Neural progenitor cell (in vitro differentiated cells): ENCODE measurements around the gene IRF6. TPM values are rescaled to one million over a fixed set of nuclear protein-coding genes. Genes with fewer than 3 reads are reported as not detected.

Experiments
- DNase-seq: peaks from one replicate; pipeline ENCODE4 v3.0.0-alpha.2; 2016; ENCODE audit warnings: low spot score
- H2AFZ ChIP-seq: fragments of 200-600 bp; sonication (generic); replicated peaks from 2 replicates; pipeline ENCODE4 v1.6.1; 2016; ENCODE audit warnings: antibody characterized with exemption
- H3F3A ChIP-seq: fragments of 200-600 bp; sonication (generic); 2 replicates; pipeline ENCODE4 v1.6.1; 2016; ENCODE audit warnings: antibody characterized with exemption, low read depth
- H3K27ac ChIP-seq: fragments of 200-600 bp; sonication (generic); 2 replicates; pipeline ENCODE4 v1.5.1; 2016; ENCODE audit warnings: mild to moderate bottlenecking
- H3K27me3 ChIP-seq: fragments of 200-600 bp; sonication (generic); 2 replicates; pipeline ENCODE4 v1.6.1; 2016; ENCODE audit warnings: mild to moderate bottlenecking, moderate library complexity
- H3K36me3 ChIP-seq: fragments of 200-600 bp; sonication (generic); 2 replicates; pipeline ENCODE4 v1.5.1; 2016
- H3K4me1 ChIP-seq: fragments of 200-600 bp; sonication (generic); 2 replicates; pipeline ENCODE4 v1.6.1; 2016; ENCODE audit warnings: mixed run types
- H3K4me2 ChIP-seq: fragments of 200-600 bp; sonication (generic); 2 replicates; pipeline ENCODE4 v1.6.1; 2016
- H3K4me3 ChIP-seq: fragments of 200-600 bp; sonication (generic); 2 replicates; pipeline ENCODE4 v1.5.1; 2016
- H3K79me2 ChIP-seq: fragments of 200-600 bp; sonication (generic); 2 replicates; pipeline ENCODE4 v1.6.1; 2016; ENCODE audit warnings: low read depth
- H3K9ac ChIP-seq: fragments of 200-600 bp; sonication (generic); 2 replicates; pipeline ENCODE4 v1.6.1; 2016
- H3K9me3 ChIP-seq: fragments of 200-600 bp; sonication (generic); 2 replicates; pipeline ENCODE4 v1.5.1; 2016; ENCODE audit warnings: low read depth
- H4K20me1 ChIP-seq: fragments of 200-600 bp; sonication (generic); 2 replicates; pipeline ENCODE4 v1.6.1; 2016; ENCODE audit warnings: low read depth
- H3K27ac Mint-ChIP-seq: 3 replicates; pipeline ENCODE4 v1.8.0; 2021; ENCODE audit warnings: mixed read lengths
- H3K27me3 Mint-ChIP-seq: 2 replicates; pipeline ENCODE4 v1.8.0; 2022; ENCODE audit warnings: low read depth, mild to moderate bottlenecking, inconsistent platforms, moderate library complexity, mixed read lengths; ENCODE audit not compliant: insufficient read depth
- H3K36me3 Mint-ChIP-seq: 3 replicates; pipeline ENCODE4 v1.8.0; 2021; ENCODE audit warnings: mixed read lengths
- H3K4me1 Mint-ChIP-seq: 3 replicates; pipeline ENCODE4 v1.8.0; 2021; ENCODE audit warnings: mixed read lengths
- H3K4me3 Mint-ChIP-seq: 3 replicates; pipeline ENCODE4 v1.8.0; 2021; ENCODE audit warnings: mild to moderate bottlenecking, moderate library complexity, mixed read lengths
- H3K9me3 Mint-ChIP-seq: 3 replicates; pipeline ENCODE4 v1.8.0; 2020; ENCODE audit warnings: mixed read lengths
- EZH2 ChIP-seq: fragments of 200-600 bp; sonication (generic); IDR thresholded peaks from 2 replicates; pipeline ENCODE4 v1.6.1; 2017; ENCODE audit warnings: antibody characterized with exemption, mild to moderate bottlenecking, moderate library complexity
- EZH2phosphoT487 ChIP-seq: fragments of 200-600 bp; sonication (generic); IDR thresholded peaks from 2 replicates; pipeline ENCODE4 v1.6.1; 2017; ENCODE audit warnings: antibody characterized with exemption
- total RNA-seq: library from RNA; depleted of rRNA; stranded (reverse); fragments of >200 nt; gene quantifications from 2 replicates; pipeline ENCODE4 v1.2.3, GENCODE V29; 2015; ENCODE audit warnings: low replicate concordance
- TF ChIP-seq, protein P1 (sequence below): fragments of 200-600 bp; sonication (generic); IDR thresholded peaks from 2 replicates; pipeline ENCODE4 v1.5.1; 2017; ENCODE audit warnings: antibody characterized with exemption, mild to moderate bottlenecking

The IRF6 gene
- total RNA-seq, 1 donor from 2014 or later, result 3.3 TPM

DNA sequence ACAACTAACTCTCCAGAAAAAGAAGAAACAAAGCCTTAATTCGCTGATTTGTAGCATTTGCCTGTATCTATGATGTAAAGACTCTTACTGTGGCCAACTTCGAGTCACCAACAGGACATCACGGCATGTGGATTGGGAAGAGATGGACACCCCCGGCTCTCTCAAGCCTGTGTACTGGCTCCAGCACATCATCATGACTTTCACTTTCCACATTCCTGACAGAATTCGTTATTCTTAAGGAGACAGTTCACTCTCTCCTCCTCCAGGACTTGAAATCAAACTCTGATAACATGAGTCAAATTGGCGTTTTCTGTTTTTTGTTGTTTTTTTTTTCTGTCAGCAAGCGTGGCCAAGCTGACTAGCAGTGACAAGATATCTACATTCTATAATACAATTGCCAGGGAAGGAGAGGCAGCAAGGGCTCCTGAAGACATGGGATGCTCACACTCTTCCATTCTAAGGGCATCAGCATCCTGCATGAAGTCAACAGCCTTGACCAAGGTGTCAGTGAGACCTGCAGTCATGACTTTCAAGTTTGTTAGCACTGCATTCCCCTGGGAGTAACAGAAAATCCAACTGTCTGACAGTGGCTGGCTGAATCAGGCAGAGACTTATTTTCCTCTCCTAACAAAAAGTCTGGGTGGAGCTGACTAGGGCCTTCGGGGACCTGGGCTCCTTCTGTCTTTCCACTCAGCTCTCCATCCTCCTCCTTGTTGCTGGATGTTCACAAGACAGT, 63.4 kb downstream of the IRF6 start:
- Mint-ChIP-seq H3K36me3 (no peaks in the 10 kb centered on the region), H3K4me3 (no peak overlapping the region), H3K9me3 (no peaks in the 10 kb centered on the region), H3K27ac (no peak overlapping the region), H3K27me3 (peaks cover 3% of the 10 kb centered on the region), H3K4me1 (peaks cover 9% of the 10 kb centered on the region)
- no peaks in the 10 kb centered on the region for H3K79me2 ChIP-seq
- TF ChIP-seq EZH2, result no peak
- TF ChIP-seq, protein P1, sequence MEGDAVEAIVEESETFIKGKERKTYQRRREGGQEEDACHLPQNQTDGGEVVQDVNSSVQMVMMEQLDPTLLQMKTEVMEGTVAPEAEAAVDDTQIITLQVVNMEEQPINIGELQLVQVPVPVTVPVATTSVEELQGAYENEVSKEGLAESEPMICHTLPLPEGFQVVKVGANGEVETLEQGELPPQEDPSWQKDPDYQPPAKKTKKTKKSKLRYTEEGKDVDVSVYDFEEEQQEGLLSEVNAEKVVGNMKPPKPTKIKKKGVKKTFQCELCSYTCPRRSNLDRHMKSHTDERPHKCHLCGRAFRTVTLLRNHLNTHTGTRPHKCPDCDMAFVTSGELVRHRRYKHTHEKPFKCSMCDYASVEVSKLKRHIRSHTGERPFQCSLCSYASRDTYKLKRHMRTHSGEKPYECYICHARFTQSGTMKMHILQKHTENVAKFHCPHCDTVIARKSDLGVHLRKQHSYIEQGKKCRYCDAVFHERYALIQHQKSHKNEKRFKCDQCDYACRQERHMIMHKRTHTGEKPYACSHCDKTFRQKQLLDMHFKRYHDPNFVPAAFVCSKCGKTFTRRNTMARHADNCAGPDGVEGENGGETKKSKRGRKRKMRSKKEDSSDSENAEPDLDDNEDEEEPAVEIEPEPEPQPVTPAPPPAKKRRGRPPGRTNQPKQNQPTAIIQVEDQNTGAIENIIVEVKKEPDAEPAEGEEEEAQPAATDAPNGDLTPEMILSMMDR, result no peak
- no peak for TF ChIP-seq EZH2phosphoT487
- H2AFZ ChIP-seq, result no peak overlapping the region
- H3F3A ChIP-seq, result no peaks in the 10 kb centered on the region
- peaks cover 23% of the 10 kb centered on the region for H3K27me3 ChIP-seq
- H3K36me3 ChIP-seq, result no peaks in the 10 kb centered on the region
- no peaks in the 10 kb centered on the region for H4K20me1 ChIP-seq
- H3K4me1 ChIP-seq, result no peaks in the 10 kb centered on the region
- no peak overlapping the region for H3K4me2 ChIP-seq
- no peak overlapping the region for H3K27ac ChIP-seq
- no peak for DNase-seq
- H3K9me3 ChIP-seq, result no peaks in the 10 kb centered on the region
- no peak overlapping the region for H3K9ac ChIP-seq
- H3K4me3 ChIP-seq, result no peak overlapping the region

DNA sequence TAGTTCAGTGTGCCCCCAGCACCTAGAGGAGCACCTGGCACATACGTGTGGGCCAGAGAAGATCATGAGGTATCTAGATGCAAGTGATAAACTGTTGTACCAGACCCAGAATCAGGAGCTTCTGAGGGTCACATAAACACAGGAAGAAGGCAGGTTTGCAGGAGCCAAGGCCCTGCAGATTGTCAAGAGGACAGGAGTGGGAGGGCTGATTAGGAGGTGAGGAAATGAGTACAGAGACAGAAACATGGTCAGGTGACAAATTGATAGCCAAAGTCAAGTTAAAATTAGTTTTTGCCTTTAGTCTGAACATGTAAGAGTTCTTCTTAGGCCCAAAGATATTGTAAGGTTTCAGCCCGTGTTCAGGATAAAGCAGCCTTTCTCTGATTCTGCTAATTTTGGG, 64.1 kb downstream of the IRF6 start:
- Mint-ChIP-seq H3K9me3 (no peaks in the 10 kb centered on the region), H3K4me1 (peaks cover 9% of the 10 kb centered on the region), H3K36me3 (no peaks in the 10 kb centered on the region), H3K27me3 (peaks cover 3% of the 10 kb centered on the region), H3K27ac (no peak overlapping the region), H3K4me3 (no peak overlapping the region)
- no peaks in the 10 kb centered on the region for H3K36me3 ChIP-seq
- H2AFZ ChIP-seq, result no peak overlapping the region
- no peaks in the 10 kb centered on the region for H3K9me3 ChIP-seq
- H3K4me2 ChIP-seq, result no peak overlapping the region
- H3K27me3 ChIP-seq, result peaks cover 18% of the 10 kb centered on the region
- TF ChIP-seq EZH2 (no peak), EZH2phosphoT487 (no peak)
- TF ChIP-seq, protein P1, result no peak
- H3F3A ChIP-seq, result no peaks in the 10 kb centered on the region
- H3K27ac ChIP-seq, result no peak overlapping the region
- no peaks in the 10 kb centered on the region for H3K79me2 ChIP-seq
- DNase-seq, result no peak
- H3K4me3 ChIP-seq, result no peak overlapping the region
- H4K20me1 ChIP-seq, result no peaks in the 10 kb centered on the region
- H3K4me1 ChIP-seq, result no peaks in the 10 kb centered on the region
- no peak overlapping the region for H3K9ac ChIP-seq

DNA sequence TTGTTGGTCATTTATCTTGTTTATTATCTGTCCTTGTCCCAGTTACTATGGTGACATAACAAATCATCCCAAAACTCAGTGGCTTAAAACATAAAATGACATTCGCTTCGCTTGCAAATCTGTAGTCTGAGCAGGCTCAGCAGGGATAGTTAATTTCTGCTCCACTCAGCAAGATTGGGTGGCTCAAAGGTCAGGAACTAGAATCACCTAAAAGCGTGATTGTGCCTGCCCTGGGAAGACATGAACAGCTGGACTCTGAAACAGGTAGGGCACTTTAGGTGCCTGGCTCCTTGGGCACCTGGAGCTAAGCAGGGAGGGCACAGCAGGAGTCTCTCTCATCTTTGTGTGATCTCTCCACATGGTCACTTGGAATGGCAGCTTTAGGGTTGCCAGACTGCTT, 64.7 kb downstream of the IRF6 start:
- H3K27me3 ChIP-seq, result peaks cover 11% of the 10 kb centered on the region
- Mint-ChIP-seq H3K36me3 (no peaks in the 10 kb centered on the region), H3K27ac (no peak overlapping the region), H3K9me3 (no peaks in the 10 kb centered on the region), H3K4me3 (no peak overlapping the region), H3K27me3 (peaks cover 3% of the 10 kb centered on the region), H3K4me1 (peaks cover 9% of the 10 kb centered on the region)
- no peak overlapping the region for H2AFZ ChIP-seq
- H4K20me1 ChIP-seq, result no peaks in the 10 kb centered on the region
- no peak for DNase-seq
- no peak overlapping the region for H3K4me2 ChIP-seq
- H3F3A ChIP-seq, result no peaks in the 10 kb centered on the region
- no peaks in the 10 kb centered on the region for H3K36me3 ChIP-seq
- no peak overlapping the region for H3K27ac ChIP-seq
- no peak overlapping the region for H3K4me3 ChIP-seq
- no peak for TF ChIP-seq EZH2
- TF ChIP-seq, protein P1, result no peak
- TF ChIP-seq EZH2phosphoT487, result no peak
- H3K9ac ChIP-seq, result no peak overlapping the region
- H3K79me2 ChIP-seq, result no peaks in the 10 kb centered on the region
- no peaks in the 10 kb centered on the region for H3K9me3 ChIP-seq
- H3K4me1 ChIP-seq, result no peaks in the 10 kb centered on the region
